Osteocyte (in vitro differentiated cells): ENCODE measurements around the gene DLG2. TPM values are rescaled to one million over a fixed set of nuclear protein-coding genes. Genes with fewer than 3 reads are reported as not detected.

Source experiments
- DNase-seq: peaks from one replicate; pipeline ENCODE4 v3.0.0; 2021; ENCODE audit warnings: mixed read lengths; ENCODE audit not compliant: unreplicated experiment; ENCODE audit errors: extremely low spot score
- H3K27ac Mint-ChIP-seq: one replicate; pipeline ENCODE4 v1.8.0; 2021; ENCODE audit warnings: mild to moderate bottlenecking, mixed read lengths; ENCODE audit not compliant: unreplicated experiment
- H3K27me3 Mint-ChIP-seq: one replicate; pipeline ENCODE4 v1.8.0; 2021; ENCODE audit warnings: mixed read lengths; ENCODE audit not compliant: unreplicated experiment
- H3K36me3 Mint-ChIP-seq: one replicate; pipeline ENCODE4 v1.8.0; 2021; ENCODE audit warnings: mixed read lengths; ENCODE audit not compliant: unreplicated experiment
- H3K4me1 Mint-ChIP-seq: one replicate; pipeline ENCODE4 v1.8.0; 2021; ENCODE audit warnings: mixed read lengths; ENCODE audit not compliant: unreplicated experiment
- H3K4me3 Mint-ChIP-seq: one replicate; pipeline ENCODE4 v1.8.0; 2021; ENCODE audit warnings: mild to moderate bottlenecking, moderate library complexity, mixed read lengths; ENCODE audit not compliant: unreplicated experiment
- H3K9me3 Mint-ChIP-seq: one replicate; pipeline ENCODE4 v1.8.0; 2021; ENCODE audit warnings: mixed read lengths; ENCODE audit not compliant: unreplicated experiment
- CTCF ChIP-seq: fragments of 200-600 bp; sonication (generic); IDR thresholded peaks from 2 replicates; pipeline ENCODE4 v1.5.0; 2021; ENCODE audit warnings: antibody characterized with exemption, mild to moderate bottlenecking, moderate library complexity
- total RNA-seq: library from RNA; stranded (reverse); gene quantifications from 2 replicates; pipeline ENCODE4 v1.2.1, GENCODE V29; 2021

DLG2 gene
- total RNA-seq, 1 donor from 2014 or later, result 2.1 TPM

DNA sequence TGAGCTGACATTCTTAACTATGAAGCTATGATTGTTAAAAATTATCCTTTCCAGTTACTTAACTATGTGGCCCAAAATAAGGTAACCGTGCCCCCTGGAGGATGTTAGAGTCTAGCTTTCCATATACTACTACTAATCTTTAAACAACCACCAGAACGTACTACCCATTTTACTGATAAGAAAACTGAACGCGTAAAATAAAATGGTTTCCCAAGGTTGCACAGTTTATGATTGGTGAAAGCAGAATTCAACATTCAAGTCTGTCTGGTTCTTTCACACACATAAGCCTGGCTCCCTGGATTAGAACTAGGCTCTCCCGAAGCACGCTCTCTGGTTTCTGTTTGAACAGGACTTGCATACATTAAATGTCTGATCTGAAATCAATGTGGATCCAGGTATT lies 1903.1 kb downstream of the DLG2 start:
- Mint-ChIP-seq H3K4me3 (no peak overlapping the region), H3K27me3 (peaks cover 30% of the 10 kb centered on the region), H3K36me3 (no peaks in the 10 kb centered on the region), H3K9me3 (no peaks in the 10 kb centered on the region), H3K4me1 (no peaks in the 10 kb centered on the region), H3K27ac (no peak overlapping the region)
- TF ChIP-seq CTCF, result peak; percentile 17
- DNase-seq, result no peak

GRCh38 chr11:83722392-83723119 lies 1904.6 kb downstream of the DLG2 start:
- Mint-ChIP-seq H3K27me3 (peaks cover 25% of the 10 kb centered on the region), H3K27ac (no peak overlapping the region), H3K36me3 (no peaks in the 10 kb centered on the region), H3K4me1 (no peaks in the 10 kb centered on the region), H3K9me3 (no peaks in the 10 kb centered on the region), H3K4me3 (no peak overlapping the region)
- no peak for TF ChIP-seq CTCF
- no peak for DNase-seq

- H3K27me3 Mint-ChIP-seq, result peaks cover 21% of the 10 kb centered on the region
- TF ChIP-seq CTCF, result no peak
- no peak for DNase-seq
- H3K9me3 Mint-ChIP-seq, result no peaks in the 10 kb centered on the region
- no peak overlapping the region for H3K4me3 Mint-ChIP-seq
- H3K4me1 Mint-ChIP-seq, result no peaks in the 10 kb centered on the region
- H3K36me3 Mint-ChIP-seq, result no peaks in the 10 kb centered on the region
- no peak overlapping the region for H3K27ac Mint-ChIP-seq
Measured at GRCh38 chr11:83721263-83721662, 1905.9 kb downstream of the DLG2 start.

- Mint-ChIP-seq H3K4me3 (no peak overlapping the region), H3K4me1 (no peaks in the 10 kb centered on the region), H3K36me3 (no peaks in the 10 kb centered on the region), H3K27me3 (peaks cover 21% of the 10 kb centered on the region), H3K27ac (no peak overlapping the region), H3K9me3 (no peaks in the 10 kb centered on the region)
- DNase-seq, result no peak
- TF ChIP-seq CTCF, result no peak
Measured at GRCh38 chr11:83720675-83721074, 1906.5 kb downstream of the DLG2 start.

DNA sequence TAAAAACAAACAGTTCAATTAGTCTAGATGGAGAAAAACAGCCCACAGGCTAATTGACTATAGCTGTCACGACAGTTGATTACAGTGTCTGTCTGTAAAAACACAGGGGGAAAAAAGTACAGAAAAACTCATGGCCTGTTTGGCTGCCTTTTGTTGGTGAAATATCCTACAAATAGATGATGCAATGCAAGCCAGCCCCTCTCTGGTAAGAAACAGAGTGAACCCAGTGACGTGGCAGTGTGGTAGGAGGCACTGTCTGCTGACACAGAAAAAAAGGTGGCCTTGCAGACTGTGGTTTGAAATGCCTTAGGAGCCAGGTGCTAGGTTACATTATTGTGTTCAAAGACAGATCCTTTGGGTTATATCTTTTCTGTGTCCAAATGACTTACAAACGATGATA lies 1909.6 kb downstream of the DLG2 start:
- H3K36me3 Mint-ChIP-seq, result no peaks in the 10 kb centered on the region
- no peaks in the 10 kb centered on the region for H3K4me1 Mint-ChIP-seq
- no peak overlapping the region for H3K27ac Mint-ChIP-seq
- no peak for TF ChIP-seq CTCF
- no peak overlapping the region for H3K4me3 Mint-ChIP-seq
- peaks cover 4% of the 10 kb centered on the region for H3K27me3 Mint-ChIP-seq
- DNase-seq, result no peak
- H3K9me3 Mint-ChIP-seq, result no peaks in the 10 kb centered on the region
